Measurements from ENCODE around the gene GRWD1.

GRCh38 chr19:48489608-48490216, 43.9 kb downstream of the GRWD1 start:
- TF ChIP-seq EZH2 (IDR thresholded peaks at IDR 0.05; ENCODE audit: borderline replicate concordance) (no peak), CTCF (IDR thresholded peaks at IDR 0.05; ENCODE audit: poor library complexity) (peak; percentile 82), EZH2phosphoT487 (IDR thresholded peaks at IDR 0.05; ENCODE audit: low read depth, severe bottlenecking, unreplicated experiment) (no peak)
